ENCODE results near the gene C2CD3. TPM values are rescaled to one million over a fixed set of nuclear protein-coding genes. Genes with fewer than 3 reads are reported as not detected.
A peak's percentile ranks its signal among the peaks of the same experiment; 100 is the strongest.
"Not testable (repeated sequence)": the region's sequence is repeated elsewhere in the genome, so short reads cannot be mapped to it uniquely, and the experiment has no call there.

The C2CD3 gene
- total RNA-seq, 2 donors from 2014 or later = 31.1 to 35.2 TPM

GRCh38 chr11:74092425-74092824 is 78.4 kb downstream of the C2CD3 start:
- H3K27me3 Mint-ChIP-seq (ENCODE audit: low read depth) = no peaks in the 10 kb centered on the region
- ATAC-seq (replicated peaks in 1 of 2) (no peak), DNase-seq (no peak)
- peaks cover 2% of the 10 kb centered on the region in 2 donors for H3K36me3 Mint-ChIP-seq (ENCODE audit: insufficient read depth in 2 of 2)
- no peaks in the 10 kb centered on the region for H3K4me1 Mint-ChIP-seq (ENCODE audit: low read depth)
- H3K4me3 Mint-ChIP-seq = no peak overlapping the region
- no peaks in the 10 kb centered on the region for H3K9me3 Mint-ChIP-seq
- no peak overlapping the region for H3K27ac Mint-ChIP-seq

- no peaks in the 10 kb centered on the region for H3K27me3 Mint-ChIP-seq (ENCODE audit: low read depth)
- H3K4me3 Mint-ChIP-seq = no peak overlapping the region
- H3K4me1 Mint-ChIP-seq (ENCODE audit: low read depth) = no peaks in the 10 kb centered on the region
- peaks cover 2% of the 10 kb centered on the region in 2 donors for H3K36me3 Mint-ChIP-seq (ENCODE audit: insufficient read depth in 2 of 2)
- no peaks in the 10 kb centered on the region for H3K9me3 Mint-ChIP-seq
- ATAC-seq (replicated peaks in 1 of 2) (no peak), DNase-seq (no peak)
- H3K27ac Mint-ChIP-seq = no peak overlapping the region
Measured at GRCh38 chr11:74091549-74091948, 79.3 kb downstream of the C2CD3 start.

DNA sequence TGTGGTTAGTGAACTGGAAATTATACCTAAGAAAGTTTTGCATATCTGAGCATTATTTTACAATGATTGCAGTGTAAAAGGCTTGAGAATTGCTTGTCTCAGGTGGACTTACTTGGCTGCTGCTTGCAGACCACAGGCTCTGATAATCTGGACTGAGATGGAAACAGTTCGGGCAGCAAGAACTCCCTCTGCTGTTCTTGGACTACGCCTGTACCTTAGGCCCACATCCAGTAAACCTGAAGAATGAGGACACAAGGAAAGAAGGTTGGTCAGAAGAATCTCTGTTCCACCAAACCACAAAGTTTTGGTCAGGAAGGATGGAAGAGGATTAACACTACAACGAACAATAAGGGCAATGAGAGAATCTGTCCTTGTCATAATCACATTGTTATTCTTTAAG is 80.1 kb downstream of the C2CD3 start:
- Mint-ChIP-seq H3K4me1 (ENCODE audit: low read depth) (no peaks in the 10 kb centered on the region), H3K4me3 (no peak overlapping the region), H3K36me3 (ENCODE audit: insufficient read depth in 2 of 2) (peaks cover 2% of the 10 kb centered on the region in 2 donors), H3K9me3 (no peaks in the 10 kb centered on the region), H3K27me3 (ENCODE audit: low read depth) (no peaks in the 10 kb centered on the region), H3K27ac (no peak overlapping the region)
- peak in 1 of 2 donors; percentile 38 for ATAC-seq (replicated peaks in 1 of 2)
- no peak for DNase-seq

DNA sequence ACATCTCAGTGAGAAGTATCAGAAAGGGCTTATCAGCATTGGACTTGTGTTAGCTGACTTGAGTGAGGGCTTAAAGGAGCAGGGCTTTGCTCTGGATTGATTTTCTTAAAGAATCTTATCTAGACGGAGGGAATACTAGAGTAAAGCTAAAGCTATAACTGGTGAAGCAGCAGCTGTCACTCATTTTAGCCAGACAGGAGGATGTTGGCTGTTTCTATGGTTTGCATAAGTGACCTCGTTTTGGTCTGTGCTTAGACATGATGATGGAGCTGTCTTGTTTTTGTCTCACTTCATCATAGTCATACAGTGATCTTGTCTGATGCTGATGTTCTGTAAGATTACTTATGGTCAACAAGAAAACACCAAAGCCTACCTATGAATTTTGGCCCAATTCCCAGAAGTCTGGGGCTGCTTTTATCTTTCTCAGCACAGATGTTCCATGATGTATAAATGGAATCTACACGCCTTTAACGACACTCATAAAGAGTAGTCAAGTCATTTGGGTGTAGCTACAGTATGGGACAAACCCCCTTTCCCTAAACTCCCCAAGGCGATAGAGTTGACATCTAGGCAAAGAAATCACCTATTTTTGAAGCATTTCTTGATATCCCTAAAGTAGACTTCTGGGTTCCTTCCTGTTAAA is 84.4 kb downstream of the C2CD3 start:
- Mint-ChIP-seq H3K27me3 (ENCODE audit: low read depth) (no peaks in the 10 kb centered on the region), H3K27ac (no peak overlapping the region), H3K9me3 (no peaks in the 10 kb centered on the region), H3K4me3 (no peak overlapping the region), H3K36me3 (ENCODE audit: insufficient read depth in 2 of 2) (peaks cover 8 to 18% of the 10 kb centered on the region in 2 donors), H3K4me1 (ENCODE audit: low read depth) (no peaks in the 10 kb centered on the region)
- DNase-seq (no peak), ATAC-seq (replicated peaks in 1 of 2) (peak; percentile 84 to 85)

GRCh38 chr11:74085542-74085892 is 85.3 kb downstream of the C2CD3 start:
- Mint-ChIP-seq H3K36me3 (ENCODE audit: insufficient read depth in 2 of 2) (peaks cover 8 to 18% of the 10 kb centered on the region in 2 donors), H3K9me3 (no peaks in the 10 kb centered on the region), H3K27me3 (ENCODE audit: low read depth) (no peaks in the 10 kb centered on the region), H3K4me1 (ENCODE audit: low read depth) (no peaks in the 10 kb centered on the region), H3K4me3 (peak overlapping the region in 1 of 2 donors; percentile 0), H3K27ac (peak overlapping the region; percentile 47)
- ATAC-seq (replicated peaks in 1 of 2) (peak; percentile 27 to 30), DNase-seq (no peak)

DNA sequence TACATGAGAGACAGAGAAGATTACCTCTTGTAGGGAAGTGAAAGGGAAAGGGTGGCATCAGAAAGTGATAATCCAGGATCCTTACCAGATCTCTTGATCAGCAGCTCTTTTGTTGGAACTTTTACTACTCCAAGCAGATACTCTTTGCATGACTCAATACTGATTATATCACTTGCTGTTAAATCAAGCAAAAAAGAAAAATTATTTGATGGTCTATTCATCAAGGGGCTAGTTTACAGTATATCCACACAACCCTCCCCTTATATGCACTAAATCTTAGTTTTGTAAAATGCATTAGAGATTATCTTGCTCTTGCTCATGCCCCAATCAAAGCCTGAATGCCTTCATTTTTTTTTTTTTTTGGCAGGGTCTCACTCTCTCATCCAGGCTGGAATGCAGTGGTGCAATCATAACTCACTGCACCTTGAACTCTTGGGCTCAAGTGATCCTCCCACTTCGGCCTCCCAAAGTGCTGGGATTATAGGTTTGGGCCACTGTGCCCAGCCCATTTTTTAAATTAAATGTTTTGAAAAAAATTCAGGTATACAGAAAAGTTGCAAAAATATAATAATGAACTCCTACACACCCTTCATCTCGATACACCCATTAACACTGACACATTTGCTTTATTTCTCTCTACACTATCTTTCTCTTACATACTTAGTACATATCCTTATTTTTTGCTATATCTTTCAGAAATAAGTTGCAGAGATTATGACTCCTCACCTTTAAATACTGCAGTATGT is 85.8 kb downstream of the C2CD3 start:
- H3K27ac Mint-ChIP-seq = peak overlapping the region; percentile 47
- H3K4me3 Mint-ChIP-seq = peak overlapping the region in 1 of 2 donors; percentile 0
- ATAC-seq (replicated peaks in 1 of 2) (no peak), DNase-seq (no peak)
- no peaks in the 10 kb centered on the region for H3K27me3 Mint-ChIP-seq (ENCODE audit: low read depth)
- peaks cover 8 to 18% of the 10 kb centered on the region in 2 donors for H3K36me3 Mint-ChIP-seq (ENCODE audit: insufficient read depth in 2 of 2)
- H3K9me3 Mint-ChIP-seq = no peaks in the 10 kb centered on the region
- no peaks in the 10 kb centered on the region for H3K4me1 Mint-ChIP-seq (ENCODE audit: low read depth)

DNA sequence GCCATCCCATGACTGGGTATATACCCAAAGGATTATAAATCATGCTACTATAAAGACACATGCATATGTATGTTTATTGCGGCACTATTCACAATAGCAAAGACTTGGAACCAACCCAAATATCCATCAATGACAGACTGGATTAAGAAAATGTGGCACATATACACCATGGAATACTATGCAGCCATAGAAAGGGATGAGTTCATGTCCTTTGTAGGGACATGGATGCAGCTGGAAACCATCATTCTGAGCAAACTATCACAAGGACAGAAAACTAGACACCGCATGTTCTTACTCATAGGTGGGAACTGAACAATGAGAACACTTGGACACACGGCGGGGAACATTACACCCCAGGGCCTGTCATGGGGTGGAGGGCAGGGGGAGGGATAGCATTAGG is 86.9 kb downstream of the C2CD3 start:
- H3K36me3 Mint-ChIP-seq (ENCODE audit: insufficient read depth in 2 of 2) = peaks cover 8 to 18% of the 10 kb centered on the region in 2 donors
- H3K4me3 Mint-ChIP-seq; DNase-seq; ATAC-seq (replicated peaks in 1 of 2); H3K9me3 Mint-ChIP-seq; H3K4me1 Mint-ChIP-seq (ENCODE audit: low read depth); H3K27me3 Mint-ChIP-seq (ENCODE audit: low read depth); H3K27ac Mint-ChIP-seq: not testable (repeated sequence)

DNA sequence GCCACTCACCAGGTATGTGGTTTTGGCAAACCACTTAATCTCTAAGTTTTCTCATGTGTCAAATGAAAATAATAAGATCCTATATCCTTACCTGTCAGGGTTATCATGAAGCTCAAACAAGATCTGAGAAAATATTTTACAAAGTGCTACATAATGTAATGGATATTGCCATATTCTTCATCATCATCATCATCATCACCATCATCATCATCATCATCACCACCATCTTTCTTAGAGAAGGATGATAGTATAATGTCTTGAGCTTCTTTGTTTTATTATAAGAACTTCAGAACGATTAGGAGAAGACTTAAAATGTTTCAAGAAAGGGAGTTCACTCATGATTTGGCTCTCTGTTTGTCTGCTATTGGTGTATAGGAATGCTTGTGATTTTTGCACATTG is 89.4 kb downstream of the C2CD3 start:
- no peak overlapping the region for H3K4me3 Mint-ChIP-seq
- H3K27ac Mint-ChIP-seq = no peak overlapping the region
- no peak for ATAC-seq (replicated peaks in 1 of 2)
- peaks cover 12 to 18% of the 10 kb centered on the region in 2 donors for H3K36me3 Mint-ChIP-seq (ENCODE audit: insufficient read depth in 2 of 2)
- no peaks in the 10 kb centered on the region for H3K4me1 Mint-ChIP-seq (ENCODE audit: low read depth)
- no peaks in the 10 kb centered on the region for H3K9me3 Mint-ChIP-seq
- DNase-seq = no peak
- no peaks in the 10 kb centered on the region for H3K27me3 Mint-ChIP-seq (ENCODE audit: low read depth)

DNA sequence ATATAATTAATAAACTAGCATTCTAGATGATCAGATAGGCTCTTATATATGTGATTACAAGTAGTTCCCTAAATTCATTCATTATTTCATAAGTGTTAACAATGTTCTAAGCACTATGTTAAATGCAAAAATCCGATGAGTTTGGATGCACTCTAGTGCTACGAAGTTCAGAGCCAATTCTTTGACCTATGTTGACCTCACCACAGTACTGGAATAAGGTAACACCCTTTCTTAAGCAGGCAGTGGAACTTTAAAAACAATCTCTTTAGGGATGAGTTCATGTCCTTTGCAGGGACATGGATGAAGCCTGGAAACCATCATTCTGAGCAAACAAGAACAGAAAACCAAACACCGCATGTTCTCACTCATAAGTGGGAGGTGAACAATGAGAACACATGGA is 93.6 kb downstream of the C2CD3 start:
- Mint-ChIP-seq H3K27ac (no peak overlapping the region), H3K4me3 (no peak overlapping the region), H3K27me3 (ENCODE audit: low read depth) (no peaks in the 10 kb centered on the region), H3K4me1 (ENCODE audit: low read depth) (no peaks in the 10 kb centered on the region), H3K9me3 (no peaks in the 10 kb centered on the region), H3K36me3 (ENCODE audit: insufficient read depth in 2 of 2) (peaks cover 10 to 13% of the 10 kb centered on the region in 2 donors)
- ATAC-seq (replicated peaks in 1 of 2) = no peak
- DNase-seq = no peak

GRCh38 chr11:74072721-74073120 is 98.1 kb downstream of the C2CD3 start:
- no peaks in the 10 kb centered on the region for H3K27me3 Mint-ChIP-seq (ENCODE audit: low read depth)
- H3K4me3 Mint-ChIP-seq = no peak overlapping the region
- no peak overlapping the region for H3K27ac Mint-ChIP-seq
- H3K36me3 Mint-ChIP-seq (ENCODE audit: insufficient read depth in 2 of 2) = peaks cover 7 to 14% of the 10 kb centered on the region in 2 donors
- DNase-seq (no peak), ATAC-seq (replicated peaks in 1 of 2) (no peak)
- no peaks in the 10 kb centered on the region for H3K4me1 Mint-ChIP-seq (ENCODE audit: low read depth)
- no peaks in the 10 kb centered on the region for H3K9me3 Mint-ChIP-seq

GRCh38 chr11:74072286-74072685 is 98.5 kb downstream of the C2CD3 start:
- Mint-ChIP-seq H3K36me3 (ENCODE audit: insufficient read depth in 2 of 2) (peaks cover 6 to 14% of the 10 kb centered on the region in 2 donors), H3K4me1 (ENCODE audit: low read depth) (no peaks in the 10 kb centered on the region), H3K27ac (peak overlapping the region; percentile 13), H3K4me3 (peak overlapping the region in 1 of 2 donors; percentile 4), H3K27me3 (ENCODE audit: low read depth) (no peaks in the 10 kb centered on the region), H3K9me3 (no peaks in the 10 kb centered on the region)
- DNase-seq (no peak), ATAC-seq (replicated peaks in 1 of 2) (peak; percentile 86 to 99)

- DNase-seq (no peak), ATAC-seq (replicated peaks in 1 of 2) (no peak)
- no peaks in the 10 kb centered on the region for H3K4me1 Mint-ChIP-seq (ENCODE audit: low read depth)
- no peaks in the 10 kb centered on the region for H3K27me3 Mint-ChIP-seq (ENCODE audit: low read depth)
- no peak overlapping the region for H3K27ac Mint-ChIP-seq
- H3K36me3 Mint-ChIP-seq (ENCODE audit: insufficient read depth in 2 of 2) = peaks cover 5 to 14% of the 10 kb centered on the region in 2 donors
- H3K9me3 Mint-ChIP-seq = no peaks in the 10 kb centered on the region
- no peak overlapping the region for H3K4me3 Mint-ChIP-seq
Measured at GRCh38 chr11:74070723-74071492, 99.9 kb downstream of the C2CD3 start.

All from activated T-cell treated with anti-CD3 and anti-CD28 coated beads, Interleukin-2, amount 50 U/mL, for 72 hours (primary cell).